Prostate gland (tissue), 1 donor: ENCODE measurements around the gene KDM5A.

ENCODE experiments used
- POLR2A ChIP-seq: fragments of 450-650 bp; IDR thresholded peaks from one replicate; pipeline ENCODE4 v1.6.1; 2016; ENCODE audit warnings: antibody characterized with exemption, mild to moderate bottlenecking
- POLR2AphosphoS5 ChIP-seq: sonication (generic); formaldehyde crosslinking; IDR thresholded peaks from one replicate; pipeline ENCODE4 v1.6.1; 2017; ENCODE audit warnings: antibody characterized with exemption

GRCh38 chr12:293199-293598 is 95.9 kb downstream of the KDM5A start:
- TF ChIP-seq POLR2A = no peak
- TF ChIP-seq POLR2AphosphoS5 = no peak
